Activated B cell treated with CpG ODN at 0.5 μM for 24 hours (primary cell): ENCODE measurements around the gene MYCBPAP. TPM values are rescaled to one million over a fixed set of nuclear protein-coding genes. Genes with fewer than 3 reads are reported as not detected.

Source experiments
- ATAC-seq: fragments of 200-7000 bp; cut with Tn5 transposase; one replicate; pipeline ENCODE4 v1.10.0; 2021; ENCODE audit warnings: low read depth, mild to moderate bottlenecking, moderate library complexity
- CTCF ChIA-PET: fragments of 350-600 bp; sonication (Branson Sonifier 250); formaldehyde crosslinking; loops from one replicate; lab custom pipeline; 2021; ENCODE audit warnings: antibody characterized with exemption; lab: Charles Lee
- POLR2A ChIA-PET: fragments of 350-600 bp; sonication (Branson Sonifier 250); formaldehyde crosslinking; loops from one replicate; lab custom pipeline; 2021; ENCODE audit warnings: antibody characterized with exemption; lab: Charles Lee
- DNase-seq: peaks from one replicate; pipeline ENCODE4 v3.0.0; 2022
- H3K27ac Mint-ChIP-seq: one replicate; pipeline ENCODE4 v1.8.0; 2020; ENCODE audit warnings: mixed read lengths
- H3K27me3 Mint-ChIP-seq: one replicate; pipeline ENCODE4 v1.8.0; 2021; ENCODE audit warnings: mixed read lengths
- H3K36me3 Mint-ChIP-seq: one replicate; pipeline ENCODE4 v1.8.0; 2021; ENCODE audit warnings: low read depth, mixed read lengths
- H3K4me1 Mint-ChIP-seq: one replicate; pipeline ENCODE4 v1.8.0; 2021; ENCODE audit warnings: mixed read lengths
- H3K4me3 Mint-ChIP-seq: one replicate; pipeline ENCODE4 v1.8.0; 2020; ENCODE audit warnings: mild to moderate bottlenecking, mixed read lengths
- H3K9me3 Mint-ChIP-seq: one replicate; pipeline ENCODE4 v1.8.0; 2020; ENCODE audit warnings: mixed read lengths
- intact Hi-C: fragments of 100-400 bp; cut with micrococcal nuclease; formaldehyde crosslinking; loops from one replicate; pipeline ENCODE4 v1.15.1; 2024
- total RNA-seq: library from RNA; stranded (reverse); gene quantifications from 2 replicates; pipeline ENCODE4 v1.2.3, GENCODE V29; 2022
- TF ChIP-seq, protein P1 (sequence below): fragments of 200-600 bp; IDR thresholded peaks from one replicate; pipeline ENCODE4 v1.8.0; 2022; ENCODE audit warnings: antibody characterized with exemption, mild to moderate bottlenecking

Gene MYCBPAP
- total RNA-seq, 1 donor from 2014 or later: 2.3 TPM

DNA sequence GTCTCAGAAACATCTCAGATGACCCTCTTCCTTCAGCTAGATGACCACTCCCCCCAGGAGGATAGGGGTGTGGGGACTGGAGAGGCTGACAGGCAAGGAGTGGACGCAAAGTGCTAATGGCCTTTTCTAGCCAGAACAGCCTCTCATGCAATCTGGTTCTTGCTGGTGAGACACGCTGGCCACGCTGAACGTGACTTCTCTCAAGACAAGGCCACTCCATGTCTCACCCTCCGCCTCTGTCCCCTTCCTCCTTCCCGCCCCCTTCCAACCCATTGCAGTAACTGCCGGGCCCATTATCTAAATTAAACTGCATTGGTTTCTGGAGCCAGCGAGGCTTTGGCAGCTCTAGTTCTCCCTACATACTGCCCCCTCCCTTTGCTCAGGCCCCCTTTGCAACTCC, 61.8 kb downstream of the MYCBPAP start:
- intact Hi-C loops: no loop called here
- ChIA-PET POLR2A (no interaction called here), CTCF (no interaction called here)
- Mint-ChIP-seq H3K4me3 (no peak overlapping the region), H3K27me3 (peaks cover 54% of the 10 kb centered on the region), H3K9me3 (no peaks in the 10 kb centered on the region), H3K36me3 (no peaks in the 10 kb centered on the region), H3K27ac (no peak overlapping the region), H3K4me1 (peaks cover 6% of the 10 kb centered on the region)
- no peak for DNase-seq
- ATAC-seq: no peak
- TF ChIP-seq, protein P1, sequence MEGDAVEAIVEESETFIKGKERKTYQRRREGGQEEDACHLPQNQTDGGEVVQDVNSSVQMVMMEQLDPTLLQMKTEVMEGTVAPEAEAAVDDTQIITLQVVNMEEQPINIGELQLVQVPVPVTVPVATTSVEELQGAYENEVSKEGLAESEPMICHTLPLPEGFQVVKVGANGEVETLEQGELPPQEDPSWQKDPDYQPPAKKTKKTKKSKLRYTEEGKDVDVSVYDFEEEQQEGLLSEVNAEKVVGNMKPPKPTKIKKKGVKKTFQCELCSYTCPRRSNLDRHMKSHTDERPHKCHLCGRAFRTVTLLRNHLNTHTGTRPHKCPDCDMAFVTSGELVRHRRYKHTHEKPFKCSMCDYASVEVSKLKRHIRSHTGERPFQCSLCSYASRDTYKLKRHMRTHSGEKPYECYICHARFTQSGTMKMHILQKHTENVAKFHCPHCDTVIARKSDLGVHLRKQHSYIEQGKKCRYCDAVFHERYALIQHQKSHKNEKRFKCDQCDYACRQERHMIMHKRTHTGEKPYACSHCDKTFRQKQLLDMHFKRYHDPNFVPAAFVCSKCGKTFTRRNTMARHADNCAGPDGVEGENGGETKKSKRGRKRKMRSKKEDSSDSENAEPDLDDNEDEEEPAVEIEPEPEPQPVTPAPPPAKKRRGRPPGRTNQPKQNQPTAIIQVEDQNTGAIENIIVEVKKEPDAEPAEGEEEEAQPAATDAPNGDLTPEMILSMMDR: no peak

DNA sequence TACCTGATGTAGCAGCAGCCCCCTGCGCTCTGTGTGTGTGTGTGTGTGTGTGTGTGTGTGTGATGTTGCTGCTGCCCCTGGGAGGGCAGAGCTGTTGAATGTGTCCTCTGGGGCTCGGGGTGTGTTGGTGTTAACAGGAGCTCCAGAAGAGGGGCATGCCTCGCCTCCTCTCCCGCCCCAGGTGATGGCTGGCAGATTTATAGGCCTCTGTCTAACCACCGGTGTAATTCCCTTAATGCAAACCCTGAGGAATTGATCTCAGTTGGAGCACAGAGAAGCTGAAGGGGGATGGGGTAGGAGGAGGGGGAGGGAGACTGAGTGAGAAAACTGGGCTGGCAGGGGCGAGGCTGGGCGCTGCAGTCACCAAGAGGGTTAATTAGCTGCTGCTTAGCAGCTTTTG, 62.3 kb downstream of the MYCBPAP start:
- H3K9me3 Mint-ChIP-seq: no peaks in the 10 kb centered on the region
- H3K27ac Mint-ChIP-seq: no peak overlapping the region
- H3K36me3 Mint-ChIP-seq: no peaks in the 10 kb centered on the region
- DNase-seq (no peak), ATAC-seq (no peak)
- POLR2A ChIA-PET: no interaction called here
- no peak overlapping the region for H3K4me3 Mint-ChIP-seq
- H3K4me1 Mint-ChIP-seq: peaks cover 3% of the 10 kb centered on the region
- peaks cover 52% of the 10 kb centered on the region for H3K27me3 Mint-ChIP-seq
- CTCF ChIA-PET: no interaction called here
- intact Hi-C loops: no loop called here
- TF ChIP-seq, protein P1: no peak

DNA sequence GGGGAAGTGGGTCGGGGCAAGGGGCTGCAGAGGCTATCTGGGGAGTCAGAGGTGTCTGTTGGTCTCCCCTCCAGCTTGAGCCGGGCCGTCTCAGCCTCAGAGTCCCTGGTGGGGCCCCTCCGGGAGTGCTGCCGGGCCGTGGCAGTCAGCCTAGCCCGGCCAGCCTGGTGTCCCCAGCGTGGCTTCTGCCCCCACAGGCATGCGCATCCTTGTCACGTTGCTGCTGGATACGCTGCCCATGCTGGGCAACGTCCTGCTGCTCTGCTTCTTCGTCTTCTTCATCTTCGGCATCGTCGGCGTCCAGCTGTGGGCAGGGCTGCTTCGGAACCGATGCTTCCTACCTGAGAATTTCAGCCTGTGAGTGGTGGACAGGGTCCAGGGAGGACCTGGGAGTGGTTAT, 63.4 kb downstream of the MYCBPAP start:
- Mint-ChIP-seq H3K36me3 (no peaks in the 10 kb centered on the region), H3K4me1 (no peaks in the 10 kb centered on the region), H3K9me3 (no peaks in the 10 kb centered on the region), H3K27ac (no peak overlapping the region), H3K27me3 (peaks cover 41% of the 10 kb centered on the region), H3K4me3 (no peak overlapping the region)
- POLR2A ChIA-PET: no interaction called here
- intact Hi-C loops: no loop called here
- TF ChIP-seq, protein P1: no peak
- ATAC-seq (no peak), DNase-seq (no peak)
- CTCF ChIA-PET: no interaction called here

DNA sequence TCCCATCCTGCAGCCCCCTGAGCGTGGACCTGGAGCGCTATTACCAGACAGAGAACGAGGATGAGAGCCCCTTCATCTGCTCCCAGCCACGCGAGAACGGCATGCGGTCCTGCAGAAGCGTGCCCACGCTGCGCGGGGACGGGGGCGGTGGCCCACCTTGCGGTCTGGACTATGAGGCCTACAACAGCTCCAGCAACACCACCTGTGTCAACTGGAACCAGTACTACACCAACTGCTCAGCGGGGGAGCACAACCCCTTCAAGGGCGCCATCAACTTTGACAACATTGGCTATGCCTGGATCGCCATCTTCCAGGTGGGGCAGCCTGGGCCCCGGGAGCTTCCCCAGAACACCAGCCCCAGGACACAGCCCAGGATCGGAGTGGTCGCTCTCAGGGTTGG, 64.3 kb downstream of the MYCBPAP start:
- TF ChIP-seq, protein P1: no peak
- DNase-seq (no peak), ATAC-seq (no peak)
- no peaks in the 10 kb centered on the region for H3K4me1 Mint-ChIP-seq
- peaks cover 37% of the 10 kb centered on the region for H3K27me3 Mint-ChIP-seq
- intact Hi-C loops: no loop called here
- H3K4me3 Mint-ChIP-seq: no peak overlapping the region
- no peaks in the 10 kb centered on the region for H3K9me3 Mint-ChIP-seq
- no peaks in the 10 kb centered on the region for H3K36me3 Mint-ChIP-seq
- no peak overlapping the region for H3K27ac Mint-ChIP-seq
- POLR2A ChIA-PET: no interaction called here
- CTCF ChIA-PET: no interaction called here

DNA sequence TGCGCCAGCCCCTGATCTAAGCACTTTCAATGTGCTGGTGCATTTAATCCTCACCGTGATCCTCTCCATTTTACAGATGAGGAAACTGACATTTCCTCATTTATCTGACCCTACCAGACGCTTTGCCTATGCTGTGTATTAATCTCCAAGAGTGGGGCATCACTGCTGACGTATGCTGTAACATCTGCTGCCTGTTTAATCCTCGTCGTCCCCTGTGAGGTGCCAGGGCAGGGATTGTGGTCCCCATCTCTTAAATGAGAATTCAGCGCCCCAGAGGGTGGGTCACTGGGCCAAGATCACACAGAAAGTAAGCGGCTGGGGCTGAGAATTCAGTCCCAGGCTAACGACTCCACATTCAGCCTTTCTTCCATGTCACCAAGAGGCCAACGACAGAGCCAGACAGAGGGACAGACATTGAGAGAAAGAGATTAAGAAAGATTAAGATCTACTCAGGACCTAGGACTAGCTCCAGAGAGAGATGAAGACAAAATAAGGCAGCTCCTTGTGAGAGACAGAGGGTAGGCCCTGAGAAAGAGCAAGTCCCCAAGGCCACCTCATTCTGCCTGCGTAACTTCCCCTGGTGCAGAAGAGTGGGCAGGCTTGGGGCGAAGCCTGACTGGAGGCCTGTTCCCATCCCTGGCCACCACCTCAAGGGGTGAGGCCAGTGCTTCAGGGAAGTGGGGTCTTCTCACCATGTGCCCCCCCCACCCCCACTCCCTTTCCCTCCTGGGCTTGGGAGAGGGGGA, 65.8 kb downstream of the MYCBPAP start:
- POLR2A ChIA-PET: interaction anchor here (1.1 kb wide), 1 partner anchor 11 kb away, joined by 5 read pairs; no protein-coding TSS in a partner anchor
- CTCF ChIA-PET: no interaction called here
- Mint-ChIP-seq H3K36me3 (no peaks in the 10 kb centered on the region), H3K4me1 (no peaks in the 10 kb centered on the region), H3K27ac (no peak overlapping the region), H3K9me3 (no peaks in the 10 kb centered on the region), H3K4me3 (no peak overlapping the region), H3K27me3 (peaks cover 39% of the 10 kb centered on the region)
- intact Hi-C loops: no loop called here
- ATAC-seq (no peak), DNase-seq (no peak)
- TF ChIP-seq, protein P1: no peak
